Right lobe of liver (tissue), 4 donors: Measurements from ENCODE around the gene SERTAD3.

ENCODE experiments used
- POLR2A ChIP-seq: fragments of 450-650 bp; IDR thresholded peaks from one replicate; pipeline ENCODE4 v1.6.1; 2017; ENCODE audit warnings: antibody characterized with exemption, mild to moderate bottlenecking
- TF ChIP-seq, protein P1 (sequence below), 4 donors: fragments of 200-600 bp in 3 of 4; fragments of 450-650 bp in 1 of 4; IDR thresholded peaks; one replicate each; pipeline versions ENCODE4 v1.5.1 to v1.8.0; 2016 to 2022; ENCODE audit warnings: antibody characterized with exemption in 4 of 4, mild to moderate bottlenecking in 2 of 4
- donor health status: DM: no; HTN: no; CAD: no.
- donor health status: DM: no; HTN: no; CAD: no.
- donor health status: DM: no; HTN: yes; CAD: no.

DNA sequence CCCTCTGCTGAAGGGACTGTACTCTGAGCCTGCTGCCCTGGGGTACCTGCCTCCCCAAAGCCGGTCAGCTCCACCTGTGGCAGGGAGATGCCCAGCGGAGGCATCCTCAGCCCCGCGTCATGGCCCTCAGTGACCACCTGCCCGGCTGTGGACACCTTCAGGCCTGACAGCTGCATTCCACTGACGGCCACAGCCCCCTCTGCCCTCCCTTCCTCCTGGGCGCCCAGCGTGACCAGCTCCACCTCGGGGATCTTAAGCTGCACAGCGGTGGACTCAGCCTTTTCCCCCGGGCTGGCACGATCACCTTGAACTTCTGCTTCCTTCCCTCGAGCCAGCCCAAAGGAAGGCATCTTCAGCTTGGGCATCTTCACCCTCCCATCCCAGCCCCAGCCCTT, 49.3 kb downstream of the SERTAD3 start:
- TF ChIP-seq, protein P1, sequence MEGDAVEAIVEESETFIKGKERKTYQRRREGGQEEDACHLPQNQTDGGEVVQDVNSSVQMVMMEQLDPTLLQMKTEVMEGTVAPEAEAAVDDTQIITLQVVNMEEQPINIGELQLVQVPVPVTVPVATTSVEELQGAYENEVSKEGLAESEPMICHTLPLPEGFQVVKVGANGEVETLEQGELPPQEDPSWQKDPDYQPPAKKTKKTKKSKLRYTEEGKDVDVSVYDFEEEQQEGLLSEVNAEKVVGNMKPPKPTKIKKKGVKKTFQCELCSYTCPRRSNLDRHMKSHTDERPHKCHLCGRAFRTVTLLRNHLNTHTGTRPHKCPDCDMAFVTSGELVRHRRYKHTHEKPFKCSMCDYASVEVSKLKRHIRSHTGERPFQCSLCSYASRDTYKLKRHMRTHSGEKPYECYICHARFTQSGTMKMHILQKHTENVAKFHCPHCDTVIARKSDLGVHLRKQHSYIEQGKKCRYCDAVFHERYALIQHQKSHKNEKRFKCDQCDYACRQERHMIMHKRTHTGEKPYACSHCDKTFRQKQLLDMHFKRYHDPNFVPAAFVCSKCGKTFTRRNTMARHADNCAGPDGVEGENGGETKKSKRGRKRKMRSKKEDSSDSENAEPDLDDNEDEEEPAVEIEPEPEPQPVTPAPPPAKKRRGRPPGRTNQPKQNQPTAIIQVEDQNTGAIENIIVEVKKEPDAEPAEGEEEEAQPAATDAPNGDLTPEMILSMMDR (IDR thresholded peaks at IDR 0.05): no peak
- TF ChIP-seq POLR2A: no peak
